SKM-1 treated with dmso at 0.1 percent for 144 hours (cell line): ENCODE measurements around the gene OPRL1.

ENCODE experiments used
- DNase-seq: peaks from one replicate; lab custom pipeline; 2025; ENCODE audit not compliant: unreplicated experiment; lab: John Stamatoyannopoulos, UW

Gene OPRL1

DNA sequence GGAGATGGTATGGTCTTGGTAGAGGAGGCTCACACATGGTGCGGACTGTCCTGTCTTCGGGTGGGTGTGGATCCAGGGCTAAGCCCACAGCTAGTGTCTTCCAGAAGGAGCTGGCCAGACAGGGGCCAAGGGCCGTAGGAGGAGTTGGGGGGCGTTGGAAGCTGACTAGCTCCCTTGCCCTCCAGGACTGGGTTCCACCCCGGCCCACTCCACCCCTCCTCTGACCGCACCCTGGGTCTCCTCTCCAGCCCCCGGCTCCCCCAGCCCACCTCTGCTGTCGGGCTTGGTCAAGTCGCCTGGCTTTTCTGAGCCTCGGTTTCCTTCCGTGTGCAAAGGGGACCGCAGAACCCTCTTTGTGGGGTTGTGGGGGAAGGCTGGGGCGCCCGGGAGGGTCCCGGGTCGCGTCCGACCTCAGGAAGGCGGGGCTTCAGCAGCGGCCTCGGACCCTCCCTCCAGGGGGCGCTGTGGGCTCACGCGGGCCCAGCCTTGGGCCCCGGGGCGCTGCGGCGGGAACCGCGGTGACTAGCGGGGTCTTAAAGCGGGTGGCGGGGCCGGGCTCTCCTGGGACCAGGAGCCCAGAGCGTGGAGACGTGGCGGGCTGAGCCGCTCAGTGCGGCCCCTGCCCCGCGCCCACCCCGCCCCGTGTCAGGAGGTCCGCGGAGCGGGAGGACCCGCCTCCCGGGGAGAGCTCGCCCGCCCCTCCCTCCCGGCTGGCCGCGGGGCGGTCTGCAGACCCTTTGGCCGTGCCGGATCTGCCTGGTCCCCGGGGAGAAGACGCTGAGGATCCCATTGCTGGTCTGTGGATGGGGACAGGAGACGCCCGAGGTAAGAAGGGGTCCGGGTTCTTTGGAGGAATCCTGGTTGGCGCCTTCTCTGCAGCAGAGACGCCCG is 22.1 kb downstream of the OPRL1 start:
- DNase-seq, result peak; percentile 36

DNA sequence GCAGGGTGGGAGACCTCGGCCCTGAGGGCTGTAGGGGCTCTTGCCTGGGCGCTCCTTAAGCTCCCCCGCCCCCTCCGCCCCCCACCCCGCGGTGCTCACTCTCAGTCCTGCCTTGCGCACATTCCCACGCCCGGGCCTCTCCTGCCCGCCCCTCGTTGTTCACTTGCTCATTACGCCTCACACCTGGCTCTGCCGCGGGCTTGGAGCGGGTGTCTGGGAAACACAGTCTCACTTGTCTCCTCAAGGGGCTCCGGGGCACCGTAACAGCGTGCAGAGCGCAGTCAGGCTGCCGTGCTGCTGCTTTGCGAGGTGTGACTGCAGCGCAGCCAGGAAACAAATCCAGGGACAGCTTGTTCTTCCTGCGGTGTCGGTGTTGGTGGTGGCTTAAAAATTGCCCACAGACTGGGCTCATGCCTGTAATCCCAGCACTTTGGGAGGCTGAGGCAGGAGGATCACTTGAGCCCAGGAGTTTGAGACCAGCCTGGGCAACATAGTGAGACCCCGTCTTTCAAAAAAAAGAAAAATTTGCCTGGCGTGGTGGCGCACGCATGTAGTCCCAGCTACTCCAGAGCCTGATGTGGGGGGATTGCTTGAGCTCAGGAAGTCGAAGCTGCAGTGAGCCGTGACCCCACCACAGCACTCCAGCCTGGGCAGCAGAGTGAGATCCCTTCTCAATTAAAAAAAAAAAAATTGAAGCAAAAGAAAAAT is 22.9 kb downstream of the OPRL1 start:
- DNase-seq, result no peak

DNA sequence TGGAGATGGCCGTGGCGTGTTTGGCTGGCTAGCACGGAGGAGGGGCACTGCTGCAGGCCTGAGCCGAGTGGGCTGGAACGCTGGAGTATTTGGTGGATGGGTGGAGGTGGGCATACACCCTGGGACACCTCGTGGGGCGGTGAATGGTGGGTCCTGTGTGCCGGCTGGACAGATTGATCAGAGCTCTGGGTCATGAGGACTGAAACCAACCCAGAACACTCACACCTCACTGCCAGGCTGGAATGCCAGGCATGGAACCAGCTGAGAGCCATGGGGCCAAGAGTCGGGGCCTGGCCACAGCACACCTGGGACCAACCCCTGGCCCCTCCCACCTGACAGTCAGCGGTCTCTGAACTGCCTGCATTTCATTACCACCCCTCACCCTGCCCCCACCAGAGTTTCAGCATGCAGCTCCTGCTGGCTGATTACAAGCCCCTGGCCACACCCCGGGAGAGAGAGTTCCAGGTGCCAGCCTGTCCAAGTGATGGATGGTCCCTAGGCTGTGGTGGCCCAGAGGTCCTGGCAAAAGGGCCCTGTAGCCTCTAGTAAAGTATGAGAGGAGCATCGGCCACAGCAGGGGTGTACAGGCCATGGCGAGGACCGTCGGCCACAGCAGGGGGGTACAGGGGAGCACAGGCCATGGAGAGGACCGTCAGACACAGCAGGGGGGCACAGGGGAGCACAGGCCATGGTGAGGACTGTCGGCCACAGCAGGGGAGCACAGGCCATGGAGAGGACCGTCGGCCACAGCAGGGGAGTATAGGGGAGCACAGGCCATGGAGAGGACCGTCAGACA is 24.2 kb downstream of the OPRL1 start:
- no peak for DNase-seq

DNA sequence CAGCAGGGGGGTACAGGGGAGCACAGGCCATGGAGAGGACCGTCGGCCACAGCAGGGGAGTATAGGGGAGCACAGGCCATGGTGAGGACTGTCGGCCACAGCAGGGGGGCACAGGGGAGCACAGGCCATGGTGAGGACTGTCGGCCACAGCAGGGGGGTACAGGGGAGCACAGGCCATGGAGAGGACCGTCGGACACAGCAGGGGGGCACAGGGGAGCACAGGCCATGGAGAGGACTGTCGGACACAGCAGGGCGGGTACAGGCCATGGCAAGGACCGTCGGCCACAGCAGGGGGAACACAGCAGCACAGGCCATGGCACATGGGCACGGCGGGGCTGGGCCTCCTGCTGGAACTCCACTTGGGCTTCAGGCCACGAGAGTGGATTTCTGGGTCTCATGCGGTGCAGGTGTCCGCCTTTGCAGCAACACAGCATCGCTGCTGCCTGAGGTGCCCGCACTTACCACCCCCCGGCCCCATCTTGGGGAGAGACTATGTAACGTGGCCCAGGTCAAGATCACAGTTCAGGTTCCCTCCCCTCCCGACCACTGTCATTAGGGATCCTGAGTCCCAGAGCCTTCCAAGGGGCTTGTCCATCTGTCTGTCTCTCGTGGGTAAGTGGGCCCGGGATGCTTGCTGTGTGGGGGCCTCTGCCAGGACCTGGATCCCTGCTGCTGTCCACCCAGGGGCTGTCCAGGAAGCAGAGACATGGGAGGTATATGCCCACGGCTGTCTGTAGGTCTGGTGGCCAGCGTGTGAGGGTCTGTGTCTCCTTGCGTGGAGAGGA is 25.0 kb downstream of the OPRL1 start:
- no peak for DNase-seq

DNA sequence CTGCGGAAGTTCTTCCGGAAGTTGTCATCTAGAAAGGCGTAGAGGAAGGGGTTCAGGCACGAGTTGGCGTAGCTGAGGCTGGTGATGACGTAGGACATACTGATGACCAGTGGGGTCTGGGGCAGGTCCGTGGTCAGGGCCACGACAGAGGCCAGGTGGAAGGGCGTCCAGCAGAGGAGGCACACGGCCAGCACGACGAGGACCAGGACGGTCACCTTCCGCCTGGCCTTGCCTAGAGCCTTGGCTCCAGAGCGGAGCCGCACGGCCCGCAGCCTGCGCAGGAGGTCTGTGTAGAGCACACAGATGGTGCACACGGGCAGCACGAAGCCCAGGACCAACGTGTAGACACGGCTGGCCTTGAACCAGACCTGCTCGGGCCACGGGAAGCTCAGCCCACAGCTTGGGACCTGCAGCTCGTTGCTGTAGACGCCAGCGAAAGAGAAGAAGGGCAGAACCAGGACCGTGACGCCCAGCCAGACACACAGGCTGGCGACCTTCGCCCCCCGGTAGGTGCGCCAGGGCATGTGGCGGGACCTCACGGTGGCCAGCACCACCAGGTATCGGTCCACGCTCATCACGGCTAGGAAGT is 26.1 kb downstream of the OPRL1 start:
- DNase-seq, result no peak

DNA sequence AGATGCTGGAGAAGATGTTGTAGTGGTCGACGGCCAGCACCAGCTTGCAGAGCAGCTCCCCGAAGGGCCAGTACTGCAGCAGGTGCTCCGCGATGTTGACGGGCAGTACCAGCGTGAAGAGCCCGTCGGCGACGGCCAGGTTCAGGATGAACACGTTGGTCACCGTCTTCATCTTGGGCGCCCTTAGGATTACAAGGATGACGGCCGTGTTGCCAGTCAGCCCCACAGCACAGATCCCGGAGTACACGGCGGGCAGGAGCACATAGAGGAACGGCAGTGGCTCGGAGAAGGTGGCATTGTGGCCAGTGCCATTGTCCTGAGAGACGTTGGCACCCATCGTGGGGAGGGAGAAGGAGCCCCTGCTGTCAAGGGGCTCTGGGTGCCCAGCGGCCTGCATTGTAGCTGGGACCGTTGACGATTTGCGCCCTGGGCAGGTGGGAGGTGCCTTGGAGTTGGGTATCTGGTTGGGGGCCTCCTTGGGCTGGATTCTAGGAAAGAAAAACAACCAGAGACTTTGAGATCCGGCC is 26.6 kb downstream of the OPRL1 start:
- DNase-seq, result no peak

DNA sequence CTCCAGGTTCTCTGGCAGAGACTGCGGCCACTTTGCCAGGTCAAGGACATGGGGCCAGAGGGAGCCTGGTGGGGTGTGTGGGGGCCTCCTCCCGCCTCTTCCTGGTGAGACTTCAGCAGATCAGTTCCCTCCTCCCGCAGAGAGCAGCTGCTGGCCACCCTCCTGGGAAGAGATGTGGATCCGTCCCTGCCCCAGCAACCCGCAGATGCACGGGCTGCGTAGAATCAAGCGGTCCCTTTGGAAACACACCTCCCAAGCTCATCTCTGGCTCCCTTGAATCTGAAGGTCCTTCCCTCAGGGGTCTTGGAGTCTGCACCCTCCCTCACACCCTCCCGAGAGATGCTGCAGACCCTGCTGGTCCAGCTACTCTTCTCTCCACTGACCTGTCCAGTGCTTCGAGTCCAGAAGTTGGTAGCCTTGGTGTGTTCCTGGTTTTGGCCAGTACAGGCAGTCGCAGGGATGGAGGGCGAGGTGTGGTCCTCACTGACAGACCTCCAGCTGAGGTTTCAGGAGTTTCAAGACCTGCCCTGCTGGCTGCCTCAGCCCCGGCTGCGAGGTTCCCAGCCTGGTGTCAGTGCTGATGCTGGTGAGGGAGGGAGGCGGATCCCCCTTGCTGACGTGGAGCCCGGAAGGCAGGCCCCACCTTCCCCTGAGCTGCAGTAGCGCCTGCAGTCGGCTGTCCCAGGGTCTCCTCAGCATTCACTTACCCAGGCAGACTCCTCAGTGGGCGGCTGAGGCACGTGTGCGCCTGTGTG is 27.3 kb downstream of the OPRL1 start, which contains the start of gene NPBWR2:
TSS of gene NPBWR2 (minus strand) at position 585 of the 755 bp plus-strand sequence. CDS start 734 bp downstream, outside the sequence.
- no peak for DNase-seq

DNA sequence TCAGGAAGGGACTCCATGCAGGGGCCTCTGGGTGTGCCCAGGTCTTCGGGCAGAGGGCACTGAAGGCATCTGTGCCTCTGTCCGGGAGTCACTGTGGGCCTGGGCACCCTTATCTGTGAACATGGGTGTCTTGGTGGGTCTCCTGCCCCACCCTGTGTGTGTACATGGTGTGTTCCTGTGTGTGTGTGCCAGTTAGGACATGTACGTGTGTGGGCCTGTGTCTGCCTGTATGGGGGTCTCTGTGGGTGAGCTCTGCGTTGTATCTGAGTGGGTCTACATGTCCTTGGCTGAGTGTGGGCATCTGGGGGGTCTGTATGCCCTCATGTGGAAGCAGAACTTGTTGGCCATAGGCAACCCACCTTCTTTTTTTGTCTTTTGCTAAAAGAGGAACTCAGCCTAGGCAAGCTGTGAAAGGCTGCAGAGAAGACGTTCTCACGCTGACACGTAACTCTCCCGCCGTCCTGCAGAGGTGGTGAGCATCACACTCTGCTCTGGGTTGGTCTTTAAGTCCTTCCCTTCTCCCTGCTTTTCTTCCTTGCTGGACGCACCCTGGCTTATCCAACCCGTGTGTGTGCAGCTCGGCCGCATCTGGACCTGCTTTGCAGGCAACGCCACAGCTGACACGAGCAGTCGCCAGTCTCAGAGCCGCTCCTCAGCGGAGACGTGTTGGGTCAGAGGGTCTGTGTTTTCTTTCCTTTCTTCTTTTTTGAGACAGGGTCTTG is 28.0 kb downstream of the OPRL1 start:
- peak; percentile 73 for DNase-seq

DNA sequence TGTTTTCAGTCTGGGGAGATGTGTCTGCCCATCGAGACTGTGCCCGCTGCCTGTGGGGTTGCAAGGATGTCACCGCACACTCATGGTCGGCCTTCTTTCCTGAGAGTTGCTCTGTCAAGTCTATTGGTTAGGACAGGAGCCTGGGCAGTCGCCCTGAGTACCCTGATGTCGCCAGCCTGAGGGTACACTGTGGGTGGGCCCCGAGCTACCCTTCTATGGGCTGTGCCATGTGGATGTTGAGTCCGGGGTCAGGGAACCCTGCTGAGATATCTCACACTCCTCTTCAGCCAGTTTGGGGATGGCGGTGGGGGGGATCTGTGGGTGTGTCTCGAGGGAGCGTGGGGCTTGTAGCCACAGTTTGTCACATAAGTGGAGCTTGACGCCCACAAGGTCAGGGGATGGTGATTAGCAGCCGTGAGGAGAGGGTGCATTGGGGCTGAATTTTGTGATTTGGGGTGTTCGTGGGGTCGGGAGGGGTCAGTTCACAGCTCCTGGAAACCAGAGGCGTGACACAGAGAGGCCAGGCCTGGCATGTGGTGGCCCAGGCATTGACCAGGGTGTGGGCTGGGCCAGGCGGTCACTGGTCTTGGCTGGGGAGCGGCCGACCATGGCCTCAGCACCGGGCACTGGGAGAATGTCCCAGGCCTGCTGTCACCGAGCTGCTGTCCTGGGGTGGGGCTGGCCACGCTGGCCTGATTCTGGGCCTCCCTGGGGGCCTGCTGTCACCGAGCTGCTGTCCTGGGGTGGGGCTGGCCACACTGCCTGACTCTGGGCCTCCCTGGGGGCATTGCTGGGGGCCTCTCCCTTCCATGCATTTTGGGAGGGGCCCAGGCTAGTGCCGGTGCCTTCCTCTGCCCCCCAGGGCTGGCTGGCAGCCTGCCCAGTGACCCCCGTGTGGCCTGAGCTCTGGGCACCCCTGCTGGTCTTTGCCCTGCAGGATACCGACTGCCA is 29.1 kb downstream of the OPRL1 start:
- no peak for DNase-seq

DNA sequence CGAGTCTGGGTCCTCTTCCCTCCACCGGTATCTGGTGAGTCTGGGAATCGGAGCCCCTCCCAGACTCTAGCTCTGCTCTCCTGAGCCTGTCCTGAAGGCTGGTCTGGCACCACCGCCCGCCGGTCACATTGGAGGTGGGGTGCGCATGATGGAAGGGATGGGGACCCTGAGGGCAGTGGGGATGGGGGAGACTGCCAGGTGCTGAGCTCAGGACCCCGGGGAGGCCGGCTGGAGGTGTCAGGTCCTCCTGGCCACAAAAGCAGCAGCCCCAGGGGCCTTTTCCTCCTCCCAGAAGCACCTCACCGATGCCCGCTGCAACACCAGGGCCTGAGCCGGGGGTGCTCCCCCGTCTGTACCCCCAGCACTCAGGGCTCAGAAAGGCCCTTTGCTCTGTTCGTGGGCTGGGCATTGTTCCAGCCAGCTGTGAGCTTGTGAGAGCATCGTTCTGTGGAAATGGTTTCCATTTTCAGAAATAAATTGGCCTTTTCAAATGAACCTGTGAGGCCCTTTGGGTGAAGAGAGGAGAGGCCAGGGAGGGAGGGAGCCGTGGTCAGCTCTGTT is 30.0 kb downstream of the OPRL1 start:
- DNase-seq, result no peak

DNA sequence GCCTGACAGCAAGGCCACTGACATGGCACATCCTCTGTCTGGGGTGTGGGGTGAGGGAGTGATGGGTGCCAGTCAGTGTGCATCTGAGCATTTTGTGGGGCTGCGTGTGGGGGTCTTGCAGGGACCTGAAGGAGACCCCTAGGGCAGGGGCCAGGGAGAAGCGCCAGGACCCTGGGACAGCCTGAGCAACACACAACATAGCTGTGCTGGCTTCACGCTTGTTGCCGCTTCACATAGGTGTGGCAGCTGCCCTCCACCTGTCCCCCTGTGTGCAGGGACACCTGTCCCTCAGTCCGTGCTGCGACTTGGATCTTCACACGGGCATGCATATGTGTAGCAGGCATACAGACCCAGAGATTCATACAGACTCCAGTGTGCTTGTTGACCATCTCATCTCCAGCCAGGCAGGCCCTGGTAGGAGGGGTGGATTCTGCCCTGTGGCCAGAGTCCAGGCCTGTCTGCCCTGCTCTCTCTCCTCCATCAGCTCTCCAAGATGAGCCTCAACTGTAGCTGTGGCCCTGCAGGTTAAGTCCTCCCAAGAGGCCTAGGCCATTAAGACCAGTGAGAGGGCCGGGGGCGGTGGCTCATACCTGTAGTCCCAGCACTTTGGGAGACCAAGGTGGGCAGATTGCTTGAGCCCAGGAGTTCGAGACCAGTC is 30.7 kb downstream of the OPRL1 start:
- no peak for DNase-seq

DNA sequence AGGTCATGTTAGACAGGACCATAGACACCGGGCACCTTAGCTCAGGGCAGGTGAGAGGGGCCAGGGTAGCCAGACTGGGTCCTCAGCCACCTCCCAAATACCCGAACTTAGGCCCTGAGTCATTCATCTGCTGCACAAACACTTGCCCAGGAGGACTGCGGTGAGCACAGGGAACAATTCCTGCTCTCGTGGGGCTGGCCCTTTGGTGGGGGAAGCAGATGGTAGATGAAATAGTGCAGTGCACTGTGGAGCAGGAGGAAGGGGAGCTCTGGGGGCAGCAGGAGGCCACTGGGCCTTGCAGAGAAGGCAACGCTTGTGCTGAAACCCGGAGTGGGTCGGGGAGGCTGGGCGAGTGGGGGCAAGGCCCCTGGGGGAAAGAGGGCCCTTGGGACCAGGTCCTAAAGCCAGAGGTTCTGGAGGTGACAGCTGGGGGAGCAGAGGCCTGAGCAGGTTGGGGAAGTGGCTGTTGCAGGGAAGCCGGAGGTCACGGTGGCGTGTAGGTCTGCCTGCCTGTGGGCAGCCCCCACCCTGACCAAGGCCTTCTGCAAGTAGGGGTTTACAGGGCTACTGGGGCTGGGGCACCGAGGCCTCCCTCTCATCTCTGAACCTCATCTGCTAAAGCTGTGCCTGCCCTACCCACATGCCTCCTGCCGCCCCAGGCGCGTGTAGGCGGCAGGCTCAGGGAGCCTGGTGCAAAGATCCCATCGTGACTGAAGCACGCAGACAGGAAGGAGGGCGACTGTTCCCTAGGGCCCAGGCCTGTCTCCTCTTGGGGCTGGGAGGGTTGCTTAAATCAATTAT is 32.2 kb downstream of the OPRL1 start:
- DNase-seq, result peak; percentile 6

DNA sequence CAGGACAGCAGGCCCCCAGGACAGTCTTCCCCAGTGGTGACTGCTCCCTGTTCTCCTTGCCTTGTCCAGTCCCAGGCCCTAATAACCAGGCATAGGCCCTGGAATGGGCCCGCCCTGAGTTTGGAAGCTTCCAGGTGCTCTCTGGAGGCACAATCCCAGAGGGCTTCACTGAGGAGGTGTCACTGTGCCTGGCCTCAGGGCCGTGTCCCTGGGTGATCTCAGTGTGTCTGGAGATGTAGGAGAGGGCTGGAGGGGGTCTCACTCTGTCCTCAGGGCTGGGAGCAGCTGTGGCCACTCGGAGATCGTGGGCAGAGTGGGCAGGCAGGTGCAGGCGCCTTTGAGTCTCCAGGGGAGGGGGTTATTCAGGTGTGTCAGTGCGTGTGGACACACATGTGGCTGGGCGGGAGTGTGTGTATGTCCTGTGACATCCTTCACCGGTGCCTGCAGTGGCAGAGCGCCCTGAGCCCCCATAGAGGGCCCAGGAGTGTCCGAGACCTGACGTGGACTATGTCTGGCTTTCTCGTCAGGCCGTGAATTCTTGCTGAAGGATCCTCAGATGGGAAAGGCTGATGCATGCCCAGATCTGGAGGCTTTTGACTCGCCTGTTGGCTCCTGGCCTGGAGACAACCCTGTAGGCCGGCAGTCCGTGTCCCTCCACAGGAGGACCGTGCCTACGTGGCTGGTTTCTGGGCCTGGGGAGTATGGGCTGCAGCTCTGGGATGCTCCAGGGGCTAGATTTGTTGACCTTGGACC is 33.0 kb downstream of the OPRL1 start:
- no peak for DNase-seq

DNA sequence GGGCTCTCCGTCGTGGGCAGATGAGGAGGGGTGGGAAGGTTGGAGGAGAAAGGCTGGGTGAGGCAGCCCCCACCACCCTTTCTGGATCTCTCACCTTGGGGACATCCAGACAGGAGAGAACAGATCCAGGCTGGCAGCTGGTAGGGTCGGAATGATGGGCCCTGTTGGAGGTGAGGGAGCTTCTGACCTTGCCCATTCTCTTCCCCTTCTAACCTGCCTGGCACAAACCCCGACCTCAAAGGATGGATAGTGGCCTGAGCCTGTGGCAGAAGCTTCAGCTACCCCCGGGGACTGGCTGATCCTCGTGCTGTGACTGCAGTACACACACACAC is 33.5 kb downstream of the OPRL1 start:
- DNase-seq, result no peak

DNA sequence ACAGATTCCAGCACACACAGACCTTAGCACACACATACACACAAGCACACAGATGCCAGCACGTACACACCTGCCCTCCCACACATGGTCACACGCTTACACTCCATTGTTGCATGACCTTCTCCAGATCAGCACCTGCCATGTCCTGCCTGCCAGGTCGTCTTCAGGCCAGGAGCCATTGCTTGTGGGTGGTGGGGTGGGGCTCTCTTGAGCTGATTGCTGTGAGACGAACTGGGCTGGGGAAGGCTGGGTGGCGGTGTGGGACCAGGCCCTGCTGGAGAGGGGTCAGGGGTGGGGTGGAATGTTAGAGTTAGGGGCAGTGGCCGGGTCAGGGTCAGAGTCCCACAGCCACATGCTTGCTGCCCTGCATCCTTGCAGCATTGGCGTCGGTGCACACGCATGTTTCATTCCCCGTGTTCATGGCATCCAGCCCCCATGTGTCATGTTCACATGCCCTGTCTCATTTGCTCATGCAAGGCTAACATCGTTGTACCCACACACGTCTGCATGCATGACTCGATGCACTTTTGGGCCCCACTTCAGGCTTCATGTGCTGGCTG is 34.0 kb downstream of the OPRL1 start:
- DNase-seq, result no peak
